ENCODE data around the gene MICU1. TPM values are rescaled to one million over a fixed set of nuclear protein-coding genes. Genes with fewer than 3 reads are reported as not detected.

The MICU1 gene
- total RNA-seq, 1 experiment from 2014 or later = 39.4 TPM

GRCh38 chr10:72419241-72419640 lies 206.6 kb downstream of the MICU1 start:
- no peak for ATAC-seq
- Histone ChIP-seq H3K27me3 (ENCODE audit: insufficient read depth, low read length) (no peaks in the 10 kb centered on the region), H4K20me1 (ENCODE audit: insufficient read depth) (no peaks in the 10 kb centered on the region)

More at GRCh38 chr10:72419241-72419640, 206.6 kb downstream of the MICU1 start:
- Histone ChIP-seq H3K9me3 (ENCODE audit: control insufficient read depth in 1 of 2, insufficient read depth in 1 of 2, low read depth in 1 of 2, low read length in 2 of 2) (no peaks in the 10 kb centered on the region), H3K79me2 (ENCODE audit: insufficient read depth, low read length) (no peaks in the 10 kb centered on the region), H3K9me2 (ENCODE audit: insufficient read depth) (no peaks in the 10 kb centered on the region), H3K4me1 (ENCODE audit: control insufficient read depth in 1 of 2, insufficient read depth in 2 of 2, low read length in 2 of 2) (no peaks in the 10 kb centered on the region), H3K4me3 (replicated peaks in 1 of 2; ENCODE audit: low read depth in 1 of 2, low read length in 2 of 2) (no peak overlapping the region), H3K4me2 (ENCODE audit: low read length) (no peak overlapping the region), H2AFZ (ENCODE audit: low read depth, low read length, poor library complexity, severe bottlenecking) (no peak overlapping the region), H3K27ac (ENCODE audit: low read depth, low read length) (no peak overlapping the region), H3K36me3 (ENCODE audit: control insufficient read depth in 1 of 2, insufficient read depth in 2 of 2, low read length in 2 of 2) (no peaks in the 10 kb centered on the region), H3K9ac (ENCODE audit: low read length) (no peak overlapping the region)
- RAD21 ChIA-PET (ENCODE audit: low non-redundant PET in 1 of 2, low total read pairs in 2 of 2, uncharacterized antibody in 2 of 2, unreplicated experiment in 2 of 2) = no interaction called here
- no peak for DNase-seq (ENCODE audit: low read depth, low spot score)
- CTCF ChIA-PET = no interaction called here
- no TSS peak for BruUV-seq (replicated peaks)
- TF ChIP-seq ATF3 (IDR thresholded peaks at IDR 0.05) (no peak), CTCF (IDR thresholded peaks at IDR 0.05 in 2 of 3, conservative IDR thresholded peaks at IDR 0.05 in 1 of 3; ENCODE audit: borderline replicate concordance in 1 of 3, insufficient read depth in 1 of 3, low read depth in 2 of 3, low read length in 2 of 3) (no peak), SP1 (IDR thresholded peaks at IDR 0.05; ENCODE audit: low read depth) (no peak), CBX3 (IDR thresholded peaks at IDR 0.05; ENCODE audit: low read depth) (no peak), ZNF274 (IDR thresholded peaks at IDR 0.05; ENCODE audit: low read depth, low read length) (no peak), SRF (IDR thresholded peaks at IDR 0.05; ENCODE audit: low read depth) (no peak), CEBPB (IDR thresholded peaks at IDR 0.05; ENCODE audit: low read depth) (no peak), MAX (IDR thresholded peaks at IDR 0.05) (no peak), ZFX (IDR thresholded peaks at IDR 0.05) (no peak), TCF7L2 (IDR thresholded peaks at IDR 0.05; ENCODE audit: borderline replicate concordance, extremely low read depth, insufficient read depth, insufficient read length) (no peak)
- intact Hi-C loops (cut with micrococcal nuclease) = no loop called here
- POLR2A ChIA-PET = no interaction called here

Data from HCT116 (cell line).